GM12874 (cell line): ENCODE measurements around the gene IL21R.

Experiments
- TF ChIP-seq, protein P1 (sequence below): IDR thresholded peaks from 2 replicates; pipeline ENCODE4 v1.5.1; 2011; ENCODE audit warnings: low read depth, mild to moderate bottlenecking, control low read depth, low read length, moderate library complexity; ENCODE audit not compliant: insufficient read depth

Gene IL21R

GRCh38 chr16:27384425-27384824 is 17.5 kb upstream of the IL21R start:
- TF ChIP-seq, protein P1, sequence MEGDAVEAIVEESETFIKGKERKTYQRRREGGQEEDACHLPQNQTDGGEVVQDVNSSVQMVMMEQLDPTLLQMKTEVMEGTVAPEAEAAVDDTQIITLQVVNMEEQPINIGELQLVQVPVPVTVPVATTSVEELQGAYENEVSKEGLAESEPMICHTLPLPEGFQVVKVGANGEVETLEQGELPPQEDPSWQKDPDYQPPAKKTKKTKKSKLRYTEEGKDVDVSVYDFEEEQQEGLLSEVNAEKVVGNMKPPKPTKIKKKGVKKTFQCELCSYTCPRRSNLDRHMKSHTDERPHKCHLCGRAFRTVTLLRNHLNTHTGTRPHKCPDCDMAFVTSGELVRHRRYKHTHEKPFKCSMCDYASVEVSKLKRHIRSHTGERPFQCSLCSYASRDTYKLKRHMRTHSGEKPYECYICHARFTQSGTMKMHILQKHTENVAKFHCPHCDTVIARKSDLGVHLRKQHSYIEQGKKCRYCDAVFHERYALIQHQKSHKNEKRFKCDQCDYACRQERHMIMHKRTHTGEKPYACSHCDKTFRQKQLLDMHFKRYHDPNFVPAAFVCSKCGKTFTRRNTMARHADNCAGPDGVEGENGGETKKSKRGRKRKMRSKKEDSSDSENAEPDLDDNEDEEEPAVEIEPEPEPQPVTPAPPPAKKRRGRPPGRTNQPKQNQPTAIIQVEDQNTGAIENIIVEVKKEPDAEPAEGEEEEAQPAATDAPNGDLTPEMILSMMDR = no peak

DNA sequence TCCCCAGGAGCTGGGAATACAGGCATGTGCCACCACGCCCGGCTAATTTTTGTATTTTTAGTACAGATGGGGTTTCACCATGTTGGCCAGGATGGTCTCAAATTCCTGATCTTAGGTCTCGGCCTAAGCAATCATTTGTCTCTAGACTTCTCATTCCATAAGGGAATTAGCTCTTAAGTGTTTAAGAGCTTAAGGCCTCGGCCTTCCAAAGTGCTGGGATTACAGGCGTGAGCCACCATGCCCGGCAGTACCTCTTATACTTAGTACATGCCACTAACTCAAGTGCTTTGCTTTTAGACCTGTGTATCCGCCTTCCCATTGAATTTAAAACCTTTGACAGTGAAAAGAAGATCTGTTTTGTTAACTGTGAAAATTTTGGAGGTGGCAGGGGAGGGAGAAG is 16.6 kb upstream of the IL21R start:
- TF ChIP-seq, protein P1 = no peak

- TF ChIP-seq, protein P1 = no peak
Observed at GRCh38 chr16:27386674-27387073, 15.3 kb upstream of the IL21R start.

DNA sequence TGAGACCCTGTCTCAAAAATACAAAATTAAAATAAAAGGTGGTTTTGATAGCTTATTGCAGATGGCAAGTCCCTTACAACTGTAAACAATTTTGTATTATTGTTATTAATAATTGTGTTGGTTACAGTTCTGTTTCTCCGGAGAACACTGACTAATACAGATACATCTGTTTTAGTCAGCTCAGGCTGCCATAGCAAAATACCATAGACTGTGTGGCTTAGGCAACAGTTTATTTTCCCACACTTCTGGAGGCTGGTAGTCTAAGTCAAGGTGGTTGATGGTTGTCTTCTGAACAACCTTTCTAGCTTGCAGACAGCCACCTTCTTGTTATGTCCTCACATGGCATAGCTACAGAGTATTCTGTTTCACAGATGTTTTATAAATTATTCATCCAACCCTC is 14.2 kb upstream of the IL21R start:
- TF ChIP-seq, protein P1 = no peak

DNA sequence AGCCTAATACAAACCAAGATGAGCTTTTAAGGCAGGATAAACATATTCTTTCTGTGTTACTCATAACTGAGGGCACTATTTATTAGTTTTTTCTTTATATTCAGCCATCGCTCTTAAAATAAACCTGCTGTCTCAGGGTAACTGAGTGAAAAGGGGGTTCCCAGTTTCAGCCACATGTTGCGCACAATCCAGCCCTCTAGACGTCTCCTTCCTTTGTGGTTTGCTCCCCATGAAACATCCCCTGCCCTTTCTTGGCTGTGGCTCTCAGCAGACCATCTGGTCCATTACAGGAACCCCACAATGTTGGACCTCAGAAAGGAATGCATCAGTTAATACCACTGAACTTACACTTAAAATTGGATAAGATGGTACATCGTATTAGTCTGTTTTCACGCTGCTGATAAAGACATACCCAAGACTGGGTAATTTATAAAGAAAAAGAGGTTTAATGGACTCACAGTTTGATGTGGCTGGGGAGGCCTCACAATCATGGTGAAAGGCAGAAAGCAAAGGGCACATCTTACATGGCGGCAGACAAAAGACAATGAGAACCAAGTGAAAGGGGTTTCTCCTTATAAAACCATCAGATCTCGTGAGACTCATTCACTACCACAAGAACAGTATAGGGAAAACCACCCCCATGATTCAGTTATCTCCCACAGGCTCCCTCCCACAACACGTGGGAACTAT is 12.6 kb upstream of the IL21R start:
- TF ChIP-seq, protein P1 = no peak

GRCh38 chr16:27390151-27390550 is 11.8 kb upstream of the IL21R start:
- TF ChIP-seq, protein P1 = no peak

DNA sequence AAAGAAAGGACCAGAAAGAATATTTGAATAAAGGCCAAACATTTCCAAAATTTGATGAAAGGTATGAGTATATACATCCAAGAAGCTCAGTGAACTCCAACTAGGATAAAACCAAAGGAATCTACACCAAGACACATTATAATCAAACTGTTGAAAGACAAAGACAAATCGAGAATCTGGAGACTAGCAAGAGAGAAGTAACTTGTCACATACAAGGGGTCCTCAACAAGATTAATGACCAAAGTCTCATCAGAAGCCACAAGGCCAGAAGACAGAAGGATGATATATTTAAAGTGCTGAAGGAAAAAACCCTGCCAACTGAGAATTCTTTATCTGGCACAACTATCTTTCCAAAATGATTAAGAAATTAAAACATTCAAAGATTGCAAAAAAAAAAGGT is 9.3 kb upstream of the IL21R start:
- TF ChIP-seq, protein P1 = no peak
